Mucosa of gallbladder (tissue), 1 donor: Measurements from ENCODE around the gene SLC24A4. TPM values are rescaled to one million over a fixed set of nuclear protein-coding genes. Genes with fewer than 3 reads are reported as not detected.
"Not testable (repeated sequence)": the region's sequence is repeated elsewhere in the genome, so short reads cannot be mapped to it uniquely, and the experiment has no call there.

Experiments used
- DNase-seq: peaks from one replicate; pipeline ENCODE4 v3.0.0-alpha.2; 2020; ENCODE audit warnings: low spot score
- total RNA-seq: library from RNA; stranded (reverse); gene quantifications from one replicate; pipeline ENCODE4 v1.2.1, GENCODE V29; 2021
- donor health status: DM: no; HTN: no; CAD: no.

The SLC24A4 gene
- total RNA-seq, 1 donor from 2014 or later = 1.8 TPM

GRCh38 chr14:92519246-92520101 is 196.5 kb downstream of the SLC24A4 start:
- DNase-seq = no peak

- no peak for DNase-seq
Observed at GRCh38 chr14:92520102-92521057, 197.4 kb downstream of the SLC24A4 start.

GRCh38 chr14:92521058-92521415 is 198.1 kb downstream of the SLC24A4 start:
- DNase-seq = no peak

- no peak for DNase-seq
Observed at GRCh38 chr14:92523752-92524151, 200.8 kb downstream of the SLC24A4 start.

GRCh38 chr14:92524602-92525185 is 201.7 kb downstream of the SLC24A4 start:
- no peak for DNase-seq

GRCh38 chr14:92525322-92526095 is 202.5 kb downstream of the SLC24A4 start:
- DNase-seq = no peak

GRCh38 chr14:92527721-92528120 is 204.8 kb downstream of the SLC24A4 start:
- DNase-seq = no peak

GRCh38 chr14:92528486-92529100 is 205.6 kb downstream of the SLC24A4 start:
- DNase-seq = no peak

- DNase-seq = no peak
Observed at GRCh38 chr14:92529903-92530302, 206.9 kb downstream of the SLC24A4 start.

GRCh38 chr14:92531106-92531873 is 208.3 kb downstream of the SLC24A4 start:
- DNase-seq = no peak

GRCh38 chr14:92532490-92533163 is 209.7 kb downstream of the SLC24A4 start:
- DNase-seq = no peak

- DNase-seq = no peak
Observed at GRCh38 chr14:92534932-92535643, 212.1 kb downstream of the SLC24A4 start.

GRCh38 chr14:92536231-92536630 is 213.3 kb downstream of the SLC24A4 start:
- not testable (repeated sequence) for DNase-seq

GRCh38 chr14:92538412-92538985 is 215.5 kb downstream of the SLC24A4 start:
- no peak for DNase-seq

- no peak for DNase-seq
Observed at GRCh38 chr14:92539419-92539818, 216.5 kb downstream of the SLC24A4 start.

GRCh38 chr14:92539875-92540274 is 216.9 kb downstream of the SLC24A4 start:
- DNase-seq = no peak

- peak; percentile 91 for DNase-seq
Observed at GRCh38 chr14:92540472-92541048, 217.6 kb downstream of the SLC24A4 start.
